Psoas muscle (tissue), 8 donors: ENCODE measurements around the gene MAP1A. TPM values are rescaled to one million over a fixed set of nuclear protein-coding genes. Genes with fewer than 3 reads are reported as not detected.

Experiments used
- ATAC-seq, 4 donors: fragments of 200-7000 bp; cut with Tn5 transposase; one replicate each; pipeline ENCODE4 v1.9.1; 2020; ENCODE audit warnings: moderate library complexity in 3 of 4, mild to moderate bottlenecking in 2 of 4
- DNase-seq, 2 donors: peaks; one replicate each; pipeline ENCODE4 v3.0.0-alpha.2; 2020
- H3K27ac ChIP-seq: fragments of 200-600 bp; one replicate; pipeline ENCODE4 v1.8.0; 2022
- H3K27me3 ChIP-seq, 3 donors: fragments of 200-600 bp in 1 of 3; one replicate each; pipeline versions ENCODE4 v1.6.1 to v1.8.0; 2013 to 2022; ENCODE audit warnings: low read length in 2 of 3, mild to moderate bottlenecking in 2 of 3, moderate library complexity in 1 of 3; ENCODE audit not compliant: insufficient read depth in 3 of 3
- H3K36me3 ChIP-seq, 2 donors: fragments of 200-600 bp in 1 of 2; one replicate each; pipeline versions ENCODE4 v1.6.1 to v1.8.0; 2013 to 2022; ENCODE audit warnings: low read depth in 1 of 2, mild to moderate bottlenecking in 1 of 2, moderate library complexity in 1 of 2; ENCODE audit not compliant: insufficient read depth in 1 of 2
- H3K4me1 ChIP-seq: fragments of 200-600 bp; one replicate; pipeline ENCODE4 v1.8.0; 2022
- H3K4me3 ChIP-seq: fragments of 200-600 bp; one replicate; pipeline ENCODE4 v1.8.0; 2022; ENCODE audit warnings: mild to moderate bottlenecking
- H3K9me3 ChIP-seq: fragments of 200-600 bp; one replicate; pipeline ENCODE4 v1.8.0; 2022
- WGBS, 3 donors: extraction: QIAGEN DNeasy Blood & Tissue Kit; methylation state at CpG; one replicate each; pipeline versions ENCODE4 v1.1.6 to v1.1.7; 2013; 5-methylcytosine and 5-hydroxymethylcytosine counted together
- intact Hi-C, 2 donors: fragments of 100-400 bp; cut with DNase I; formaldehyde crosslinking; loops; one replicate each; pipeline versions ENCODE4 v1.11.0 to v1.14.2; 2022
- polyA plus RNA-seq, 3 donors: library from polyadenylated mRNA; stranded (reverse); fragments of 200-250 nt; gene quantifications; one replicate each; pipeline ENCODE4 v1.2.3, GENCODE V29; 2013
- total RNA-seq, 4 donors: library from RNA; stranded (reverse); fragmentation: NEBNext Ultra II Directional in 2 of 4; extraction: Animal tissue kit (Norgen Biotek cat#: 25700) in 2 of 4; gene quantifications; one replicate each; pipeline versions ENCODE4 v1.2.1 to v1.2.4, GENCODE V29; 2021 to 2023
- TF ChIP-seq, protein P1 (sequence below): fragments of 200-600 bp; IDR thresholded peaks from one replicate; pipeline ENCODE4 v1.8.0; 2022; ENCODE audit warnings: antibody characterized with exemption
- donor health status: healthy with polysubstance abuse.
- donor health status: DM: no; HTN: no; CAD: no; lungs with moderate emphysema.
- donor health status: Bipolar disorder and iron deficiency.
- donor health status: healthy.
- donor health status: DM: yes; HTN: yes; CAD: no.
- donor health status: DM: no; HTN: no; CAD: no.
- donor health status: DM: no; HTN: no; CAD: no.
- donor health status: DM: yes; HTN: yes; CAD: no.

Gene MAP1A
- total and polyA plus RNA-seq, 7 donors, result 0.63 to 25.1 (median 2.7) TPM

DNA sequence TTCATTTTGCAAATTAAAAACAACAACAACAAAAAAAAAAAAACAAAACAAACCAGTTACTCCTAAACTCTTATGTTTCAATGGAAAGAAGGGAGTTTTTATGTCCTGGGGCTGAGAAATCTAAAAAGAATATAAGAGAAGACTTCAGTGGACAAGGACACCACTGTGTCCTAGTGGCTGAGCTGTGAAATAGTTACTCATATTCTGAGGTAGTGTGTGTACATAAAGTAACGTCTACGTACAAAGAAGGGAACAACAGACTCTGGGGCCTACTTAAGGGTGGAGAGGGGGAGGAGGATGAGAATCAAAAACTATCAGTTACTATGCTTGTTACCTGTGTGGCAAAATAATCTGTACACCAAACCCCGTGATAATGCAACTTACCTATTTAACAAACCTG lies 18.4 kb upstream of the MAP1A start:
- WGBS, 3 donors, result 75 to 84% (median 82%) methylated on average over 3 of the region's 3 CpGs

GRCh38 chr15:43499635-43500034 lies 17.8 kb upstream of the MAP1A start:
- WGBS, 3 donors, result 88 to 91% (median 89%) methylated on average over 1 of the region's 1 CpG
- H3K36me3 ChIP-seq, result no peaks in the 10 kb centered on the region
- ATAC-seq (no peak), DNase-seq (no peak)
- H3K9me3 ChIP-seq, result no peaks in the 10 kb centered on the region
- no peak overlapping the region for H3K27ac ChIP-seq
- no peaks in the 10 kb centered on the region for H3K27me3 ChIP-seq
- intact Hi-C loops, result no loop called here
- H3K4me3 ChIP-seq, result no peak overlapping the region
- TF ChIP-seq, protein P1, sequence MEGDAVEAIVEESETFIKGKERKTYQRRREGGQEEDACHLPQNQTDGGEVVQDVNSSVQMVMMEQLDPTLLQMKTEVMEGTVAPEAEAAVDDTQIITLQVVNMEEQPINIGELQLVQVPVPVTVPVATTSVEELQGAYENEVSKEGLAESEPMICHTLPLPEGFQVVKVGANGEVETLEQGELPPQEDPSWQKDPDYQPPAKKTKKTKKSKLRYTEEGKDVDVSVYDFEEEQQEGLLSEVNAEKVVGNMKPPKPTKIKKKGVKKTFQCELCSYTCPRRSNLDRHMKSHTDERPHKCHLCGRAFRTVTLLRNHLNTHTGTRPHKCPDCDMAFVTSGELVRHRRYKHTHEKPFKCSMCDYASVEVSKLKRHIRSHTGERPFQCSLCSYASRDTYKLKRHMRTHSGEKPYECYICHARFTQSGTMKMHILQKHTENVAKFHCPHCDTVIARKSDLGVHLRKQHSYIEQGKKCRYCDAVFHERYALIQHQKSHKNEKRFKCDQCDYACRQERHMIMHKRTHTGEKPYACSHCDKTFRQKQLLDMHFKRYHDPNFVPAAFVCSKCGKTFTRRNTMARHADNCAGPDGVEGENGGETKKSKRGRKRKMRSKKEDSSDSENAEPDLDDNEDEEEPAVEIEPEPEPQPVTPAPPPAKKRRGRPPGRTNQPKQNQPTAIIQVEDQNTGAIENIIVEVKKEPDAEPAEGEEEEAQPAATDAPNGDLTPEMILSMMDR, result no peak
- H3K4me1 ChIP-seq, result no peaks in the 10 kb centered on the region

More for the DNA sequence above, 18.4 kb upstream of the MAP1A start:
- TF ChIP-seq, protein P1, result no peak
- Histone ChIP-seq H3K9me3 (no peaks in the 10 kb centered on the region), H3K36me3 (no peaks in the 10 kb centered on the region), H3K4me1 (no peaks in the 10 kb centered on the region), H3K27ac (no peak overlapping the region), H3K27me3 (no peaks in the 10 kb centered on the region), H3K4me3 (no peak overlapping the region)
- intact Hi-C loops, result no loop called here
- DNase-seq (no peak), ATAC-seq (no peak)

- H3K9me3 ChIP-seq, result no peaks in the 10 kb centered on the region
- DNase-seq, result no peak
- H3K27ac ChIP-seq, result no peak overlapping the region
- TF ChIP-seq, protein P1, result no peak
- intact Hi-C loops, result no loop called here
- 36 to 59% (median 51%) methylated on average over 1 of the region's 1 CpG for WGBS, 3 donors
- no peak for ATAC-seq
- no peak overlapping the region for H3K4me3 ChIP-seq
- H3K27me3 ChIP-seq, result no peaks in the 10 kb centered on the region
- no peaks in the 10 kb centered on the region for H3K36me3 ChIP-seq
- H3K4me1 ChIP-seq, result peaks cover 10% of the 10 kb centered on the region
These were observed 11.7 kb upstream of the MAP1A start for GRCh38 chr15:43505738-43506137.

- H3K27ac ChIP-seq, result peak overlapping the region; percentile 88
- TF ChIP-seq, protein P1, result no peak
- H3K27me3 ChIP-seq, result no peaks in the 10 kb centered on the region
- no peak overlapping the region for H3K4me3 ChIP-seq
- intact Hi-C loops, result no loop called here
- H3K4me1 ChIP-seq, result peaks cover 20% of the 10 kb centered on the region
- no peaks in the 10 kb centered on the region for H3K36me3 ChIP-seq
- no peak for ATAC-seq
- 52 to 68% (median 63%) methylated on average over 1 of the region's 1 CpG for WGBS, 3 donors
- H3K9me3 ChIP-seq, result no peaks in the 10 kb centered on the region
- DNase-seq, result no peak
These were observed 9.0 kb upstream of the MAP1A start for GRCh38 chr15:43508421-43508820.

GRCh38 chr15:43508991-43509659 lies 8.3 kb upstream of the MAP1A start:
- H3K9me3 ChIP-seq, result no peaks in the 10 kb centered on the region
- intact Hi-C loops, result no loop called here
- peak overlapping the region; percentile 88 for H3K27ac ChIP-seq
- peak overlapping the region; percentile 67 for H3K4me3 ChIP-seq
- DNase-seq (peak; percentile 42 to 64), ATAC-seq (peak in 1 of 4 donors; percentile 4)
- no peaks in the 10 kb centered on the region for H3K36me3 ChIP-seq
- TF ChIP-seq, protein P1, result no peak
- H3K4me1 ChIP-seq, result peaks cover 20% of the 10 kb centered on the region
- H3K27me3 ChIP-seq, result no peaks in the 10 kb centered on the region
- WGBS, 3 donors, result 26 to 45% (median 34%) methylated on average over 9 of the region's 9 CpGs
